ENCODE results near the gene TRAM2.

The TRAM2 gene

DNA sequence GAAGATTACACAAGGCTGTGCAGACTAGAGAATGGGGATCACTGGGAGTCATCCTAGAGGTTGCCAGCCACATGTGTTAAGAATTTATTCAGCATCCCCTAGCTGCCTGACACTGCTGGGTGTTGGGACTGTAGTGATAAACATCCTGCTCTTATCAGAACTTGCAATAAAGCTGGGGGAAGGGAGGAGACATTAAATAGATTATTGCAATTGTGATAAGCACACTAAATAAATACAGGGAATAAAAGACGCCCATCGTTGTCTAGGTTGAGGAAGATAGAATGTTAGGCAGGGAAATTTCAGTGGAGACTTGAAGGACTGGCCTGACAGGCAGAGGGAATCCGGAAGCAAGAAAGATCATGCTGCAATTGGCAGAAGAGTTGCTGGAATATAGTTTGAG lies 33.2 kb upstream of the TRAM2 start:
- TF ChIP-seq TAF1 (IDR thresholded peaks at IDR 0.05; ENCODE audit: low read depth) (no peak), EP300 (IDR thresholded peaks at IDR 0.05; ENCODE audit: borderline replicate concordance) (no peak), TEAD4 (IDR thresholded peaks at IDR 0.05) (no peak), TCF12 (IDR thresholded peaks at IDR 0.05; ENCODE audit: low read depth) (no peak), EGR1 (IDR thresholded peaks at IDR 0.05) (no peak), CEBPB (IDR thresholded peaks at IDR 0.05) (no peak), YY1 (IDR thresholded peaks at IDR 0.05; ENCODE audit: low read depth) (no peak), NFIC (IDR thresholded peaks at IDR 0.05) (no peak), MAX (IDR thresholded peaks at IDR 0.05) (no peak), FOXM1 (IDR thresholded peaks at IDR 0.05; ENCODE audit: borderline replicate concordance, low read depth) (no peak), ZBTB7A (IDR thresholded peaks at IDR 0.05; ENCODE audit: low read depth) (no peak), REST (IDR thresholded peaks at IDR 0.05; ENCODE audit: low read depth) (no peak), CREB1 (IDR thresholded peaks at IDR 0.05; ENCODE audit: low read depth) (no peak), RAD21 (IDR thresholded peaks at IDR 0.05; ENCODE audit: low read depth) (no peak)
- TF ChIP-seq, protein P1, sequence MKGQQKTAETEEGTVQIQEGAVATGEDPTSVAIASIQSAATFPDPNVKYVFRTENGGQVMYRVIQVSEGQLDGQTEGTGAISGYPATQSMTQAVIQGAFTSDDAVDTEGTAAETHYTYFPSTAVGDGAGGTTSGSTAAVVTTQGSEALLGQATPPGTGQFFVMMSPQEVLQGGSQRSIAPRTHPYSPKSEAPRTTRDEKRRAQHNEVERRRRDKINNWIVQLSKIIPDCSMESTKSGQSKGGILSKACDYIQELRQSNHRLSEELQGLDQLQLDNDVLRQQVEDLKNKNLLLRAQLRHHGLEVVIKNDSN (IDR thresholded peaks at IDR 0.05) = no peak

DNA sequence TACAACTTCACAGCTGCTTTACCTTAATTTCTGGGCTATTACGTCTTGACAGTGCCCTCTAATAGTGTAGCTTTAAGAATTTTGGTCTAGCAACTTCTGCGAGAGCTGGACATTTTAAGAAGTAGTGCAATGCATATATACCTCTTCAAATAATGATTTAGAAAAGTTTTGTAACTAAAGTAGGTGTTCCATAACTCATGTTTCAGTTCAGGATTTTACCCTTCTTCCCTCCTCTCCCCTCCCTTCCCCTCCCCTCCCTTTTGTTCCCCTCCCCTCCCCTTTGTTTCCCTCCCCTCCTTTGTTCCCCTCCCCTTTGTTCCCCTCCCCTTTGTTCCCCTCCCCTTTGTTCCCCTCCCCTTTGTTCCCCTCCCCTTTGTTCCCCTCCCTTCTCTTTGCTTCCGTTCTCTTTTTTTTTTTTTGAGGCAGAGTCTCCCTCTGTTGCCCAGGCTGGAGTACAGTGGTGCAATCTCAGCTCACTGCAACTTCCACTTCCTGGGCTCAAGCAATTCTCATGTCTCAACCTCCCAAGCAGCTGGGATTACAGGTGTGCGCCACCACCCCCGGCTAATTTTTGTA lies 28.8 kb upstream of the TRAM2 start:
- TF ChIP-seq TAF1 (IDR thresholded peaks at IDR 0.05; ENCODE audit: low read depth) = no peak
- TF ChIP-seq CEBPB (IDR thresholded peaks at IDR 0.05) = no peak
- no peak for TF ChIP-seq TEAD4 (IDR thresholded peaks at IDR 0.05)
- no peak for TF ChIP-seq CREB1 (IDR thresholded peaks at IDR 0.05; ENCODE audit: low read depth)
- no peak for TF ChIP-seq NFIC (IDR thresholded peaks at IDR 0.05)
- TF ChIP-seq ZBTB7A (IDR thresholded peaks at IDR 0.05; ENCODE audit: low read depth) = no peak
- TF ChIP-seq EGR1 (IDR thresholded peaks at IDR 0.05) = no peak
- no peak for TF ChIP-seq FOXM1 (IDR thresholded peaks at IDR 0.05; ENCODE audit: borderline replicate concordance, low read depth)
- TF ChIP-seq RAD21 (IDR thresholded peaks at IDR 0.05; ENCODE audit: low read depth) = no peak
- no peak for TF ChIP-seq REST (IDR thresholded peaks at IDR 0.05; ENCODE audit: low read depth)
- no peak for TF ChIP-seq TCF12 (IDR thresholded peaks at IDR 0.05; ENCODE audit: low read depth)
- TF ChIP-seq YY1 (IDR thresholded peaks at IDR 0.05; ENCODE audit: low read depth) = no peak
- TF ChIP-seq, protein P1 (IDR thresholded peaks at IDR 0.05) = no peak
- TF ChIP-seq MAX (IDR thresholded peaks at IDR 0.05) = no peak
- TF ChIP-seq EP300 (IDR thresholded peaks at IDR 0.05; ENCODE audit: borderline replicate concordance) = no peak

DNA sequence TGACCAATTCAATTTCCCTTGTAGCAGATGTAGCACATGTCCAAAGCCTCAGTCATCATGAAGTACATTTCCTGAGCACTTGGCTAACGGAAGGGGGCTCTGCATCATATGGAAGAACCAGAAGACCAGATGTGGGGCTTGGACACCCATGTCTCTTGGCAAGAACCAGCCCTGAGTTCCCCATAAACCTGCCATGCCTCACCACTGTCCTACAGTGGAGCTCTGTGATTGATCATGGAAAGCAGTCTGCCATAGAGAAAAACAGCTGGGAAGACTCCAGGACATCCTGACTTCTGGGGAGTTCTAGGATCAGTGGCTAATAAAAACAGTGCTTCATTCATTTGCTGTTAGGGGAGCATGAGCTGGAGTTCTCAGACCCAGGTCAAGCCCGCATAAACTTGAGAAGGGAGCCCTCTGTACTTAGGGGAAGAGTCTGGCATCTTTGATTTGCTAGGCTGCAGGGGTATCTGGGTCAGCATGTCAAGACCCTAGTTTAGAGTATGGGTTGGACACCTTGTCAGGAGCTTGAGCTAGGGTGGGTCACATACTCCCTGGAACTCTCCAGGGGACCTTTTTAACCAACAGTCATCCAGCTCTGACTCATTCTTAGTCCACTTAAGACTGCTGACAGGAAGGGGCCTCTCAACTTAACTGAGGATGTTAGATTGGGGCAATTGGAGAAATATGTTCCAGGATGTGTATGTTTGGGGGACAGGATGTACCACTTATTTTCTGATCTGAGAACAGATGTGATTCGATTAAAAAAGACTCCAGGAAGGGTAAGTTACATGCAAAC lies 26.3 kb upstream of the TRAM2 start:
- TF ChIP-seq TEAD4 (IDR thresholded peaks at IDR 0.05) = no peak
- no peak for TF ChIP-seq RAD21 (IDR thresholded peaks at IDR 0.05; ENCODE audit: low read depth)
- no peak for TF ChIP-seq CREB1 (IDR thresholded peaks at IDR 0.05; ENCODE audit: low read depth)
- no peak for TF ChIP-seq CEBPB (IDR thresholded peaks at IDR 0.05)
- TF ChIP-seq TCF12 (IDR thresholded peaks at IDR 0.05; ENCODE audit: low read depth) = no peak
- no peak for TF ChIP-seq EGR1 (IDR thresholded peaks at IDR 0.05)

DNA sequence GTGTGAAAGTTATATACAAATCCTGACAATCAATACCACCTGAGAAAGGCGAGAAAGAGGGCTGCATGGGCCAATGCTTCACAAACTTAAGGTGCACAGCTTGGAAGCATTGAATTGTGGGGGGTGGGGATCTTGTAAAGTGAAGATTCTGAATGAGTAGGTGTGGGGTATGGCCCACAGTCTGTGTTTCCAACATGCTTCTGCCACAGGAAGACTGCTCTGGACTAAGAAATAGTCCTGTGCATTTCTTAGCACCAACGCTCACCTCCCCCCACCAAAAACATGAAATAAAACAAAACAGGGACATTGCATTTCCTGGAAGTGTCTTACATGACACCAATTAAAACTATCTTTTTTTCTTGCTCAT lies 21.9 kb upstream of the TRAM2 start:
- TF ChIP-seq REST (IDR thresholded peaks at IDR 0.05; ENCODE audit: low read depth) (no peak), EGR1 (IDR thresholded peaks at IDR 0.05) (no peak), TAF1 (IDR thresholded peaks at IDR 0.05; ENCODE audit: low read depth) (no peak), YY1 (IDR thresholded peaks at IDR 0.05; ENCODE audit: low read depth) (no peak), CEBPB (IDR thresholded peaks at IDR 0.05) (no peak), ZBTB7A (IDR thresholded peaks at IDR 0.05; ENCODE audit: low read depth) (no peak), RAD21 (IDR thresholded peaks at IDR 0.05; ENCODE audit: low read depth) (no peak)

Measured in Ishikawa (cell line).